Testis (tissue), 3 donors: ENCODE measurements around the gene RABGAP1L. TPM values are rescaled to one million over a fixed set of nuclear protein-coding genes. Genes with fewer than 3 reads are reported as not detected.

Experiments
- DNase-seq: peaks from one replicate; pipeline ENCODE4 v3.0.0-alpha.2; 2019
- H3K27ac ChIP-seq, 2 donors: fragments of 200-600 bp; sonication (generic); one replicate each; pipeline ENCODE4 v1.5.1; 2019
- H3K27me3 ChIP-seq: fragments of 200-600 bp; sonication (generic); one replicate; pipeline ENCODE4 v1.5.1; 2019
- H3K36me3 ChIP-seq: fragments of 200-600 bp; sonication (generic); one replicate; pipeline ENCODE4 v1.5.1; 2017; ENCODE audit warnings: low read depth; ENCODE audit errors: missing control alignments
- H3K4me1 ChIP-seq: fragments of 200-600 bp; sonication (generic); one replicate; pipeline ENCODE4 v1.5.1; 2019
- H3K4me3 ChIP-seq, 2 donors: fragments of 200-600 bp; sonication (generic); one replicate each; pipeline ENCODE4 v1.5.1; 2017 to 2019
- H3K9me3 ChIP-seq: fragments of 200-600 bp; sonication (generic); one replicate; pipeline ENCODE4 v1.5.1; 2017
- POLR2A ChIP-seq: fragments of 450-650 bp; IDR thresholded peaks from one replicate; pipeline ENCODE4 v1.6.1; 2017; ENCODE audit warnings: antibody characterized with exemption, mild to moderate bottlenecking, moderate library complexity
- WGBS, 2 donors: methylation state at CpG; one replicate each; pipeline ENCODE4 v1.1.5; 2018; 5-methylcytosine and 5-hydroxymethylcytosine counted together
- intact Hi-C: fragments of 100-400 bp; cut with DNase I; formaldehyde crosslinking; loops from one replicate; pipeline ENCODE4 v1.15.1; 2023; ENCODE audit warnings: low total_unique reads
- polyA plus RNA-seq: library from polyadenylated mRNA; stranded (reverse); fragments of 350-450 nt; fragmentation: Illumina TruSeq; extraction: RNeasy Lipid Tissue Mini Kit (QIAGEN cat#74804); gene quantifications from one replicate; pipeline ENCODE4 v1.2.3, GENCODE V29; 2014; ENCODE audit warnings: low read depth, low replicate concordance; ENCODE audit not compliant: insufficient read depth
- total RNA-seq, 2 donors: library from RNA; depleted of rRNA; stranded (reverse); fragments of >200 nt; gene quantifications; one replicate each; pipeline ENCODE4 v1.2.3, GENCODE V29; 2016
- TF ChIP-seq, protein P1 (sequence below), 3 experiments: fragments of 450-650 bp in 2 of 3; fragments of 200-600 bp in 1 of 3; sonication (generic) in 1 of 3; IDR thresholded peaks; one replicate each; pipeline ENCODE4 v1.5.1; 2016 to 2019; ENCODE audit warnings: antibody characterized with exemption in 3 of 3, mild to moderate bottlenecking in 2 of 3, moderate library complexity in 1 of 3

RABGAP1L gene
- total and polyA plus RNA-seq, 3 donors from 2014 or later = 40.5 to 53.1 (median 49.5) TPM

GRCh38 chr1:174398246-174398645 lies 238.9 kb downstream of the RABGAP1L start:
- H3K9me3 ChIP-seq = no peaks in the 10 kb centered on the region
- H3K4me3 ChIP-seq = no peak overlapping the region
- intact Hi-C loops = no loop called here
- no peaks in the 10 kb centered on the region for H3K27me3 ChIP-seq
- no peaks in the 10 kb centered on the region for H3K4me1 ChIP-seq
- no peaks in the 10 kb centered on the region for H3K36me3 ChIP-seq
- 92 to 98% methylated on average over 4 of the region's 4 CpGs for WGBS, 2 donors
- no peak for TF ChIP-seq POLR2A
- TF ChIP-seq, protein P1, sequence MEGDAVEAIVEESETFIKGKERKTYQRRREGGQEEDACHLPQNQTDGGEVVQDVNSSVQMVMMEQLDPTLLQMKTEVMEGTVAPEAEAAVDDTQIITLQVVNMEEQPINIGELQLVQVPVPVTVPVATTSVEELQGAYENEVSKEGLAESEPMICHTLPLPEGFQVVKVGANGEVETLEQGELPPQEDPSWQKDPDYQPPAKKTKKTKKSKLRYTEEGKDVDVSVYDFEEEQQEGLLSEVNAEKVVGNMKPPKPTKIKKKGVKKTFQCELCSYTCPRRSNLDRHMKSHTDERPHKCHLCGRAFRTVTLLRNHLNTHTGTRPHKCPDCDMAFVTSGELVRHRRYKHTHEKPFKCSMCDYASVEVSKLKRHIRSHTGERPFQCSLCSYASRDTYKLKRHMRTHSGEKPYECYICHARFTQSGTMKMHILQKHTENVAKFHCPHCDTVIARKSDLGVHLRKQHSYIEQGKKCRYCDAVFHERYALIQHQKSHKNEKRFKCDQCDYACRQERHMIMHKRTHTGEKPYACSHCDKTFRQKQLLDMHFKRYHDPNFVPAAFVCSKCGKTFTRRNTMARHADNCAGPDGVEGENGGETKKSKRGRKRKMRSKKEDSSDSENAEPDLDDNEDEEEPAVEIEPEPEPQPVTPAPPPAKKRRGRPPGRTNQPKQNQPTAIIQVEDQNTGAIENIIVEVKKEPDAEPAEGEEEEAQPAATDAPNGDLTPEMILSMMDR (IDR thresholded peaks at IDR 0.05) = no peak
- no peak for DNase-seq
- H3K27ac ChIP-seq = no peak overlapping the region

GRCh38 chr1:174399211-174399610 lies 239.9 kb downstream of the RABGAP1L start:
- Histone ChIP-seq H3K4me1 (no peaks in the 10 kb centered on the region), H3K27ac (no peak overlapping the region), H3K9me3 (no peaks in the 10 kb centered on the region), H3K27me3 (no peaks in the 10 kb centered on the region), H3K4me3 (no peak overlapping the region), H3K36me3 (no peaks in the 10 kb centered on the region)
- DNase-seq = no peak
- intact Hi-C loops = no loop called here
- 52 to 60% methylated on average over 1 of the region's 1 CpG for WGBS, 2 donors
- TF ChIP-seq, protein P1 (IDR thresholded peaks at IDR 0.05) = no peak
- TF ChIP-seq POLR2A = no peak

GRCh38 chr1:174401075-174401474 lies 241.8 kb downstream of the RABGAP1L start:
- TF ChIP-seq, protein P1 (IDR thresholded peaks at IDR 0.05) = no peak
- TF ChIP-seq POLR2A = no peak
- no peak for DNase-seq
- WGBS, 2 donors = 88 to 93% methylated on average over 4 of the region's 4 CpGs

DNA sequence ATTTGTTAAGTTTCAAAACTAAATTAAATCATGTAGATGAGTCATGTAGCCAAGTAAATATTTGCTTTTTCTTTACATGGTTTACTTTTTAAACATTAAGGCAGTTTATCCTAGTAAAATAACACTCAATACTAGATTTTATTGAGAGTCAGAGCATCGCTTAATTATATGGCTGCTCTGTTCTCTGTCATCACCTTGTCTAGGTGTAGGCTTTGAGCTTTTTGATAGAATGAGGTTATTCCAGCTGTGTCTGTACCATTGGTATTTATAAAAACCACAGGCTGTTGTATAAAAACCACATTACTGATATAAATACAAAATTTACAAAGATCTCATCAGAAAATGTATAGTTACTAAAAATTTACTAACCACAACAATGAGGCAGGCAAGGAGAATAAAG lies 245.9 kb downstream of the RABGAP1L start:
- no peaks in the 10 kb centered on the region for H3K9me3 ChIP-seq
- 96 to 100% methylated on average over 1 of the region's 1 CpG for WGBS, 2 donors

More at GRCh38 chr1:174401075-174401474, 241.8 kb downstream of the RABGAP1L start:
- intact Hi-C loops = no loop called here
- Histone ChIP-seq H3K4me3 (no peak overlapping the region), H3K9me3 (no peaks in the 10 kb centered on the region), H3K27me3 (no peaks in the 10 kb centered on the region), H3K27ac (no peak overlapping the region), H3K36me3 (no peaks in the 10 kb centered on the region), H3K4me1 (no peaks in the 10 kb centered on the region)

DNA sequence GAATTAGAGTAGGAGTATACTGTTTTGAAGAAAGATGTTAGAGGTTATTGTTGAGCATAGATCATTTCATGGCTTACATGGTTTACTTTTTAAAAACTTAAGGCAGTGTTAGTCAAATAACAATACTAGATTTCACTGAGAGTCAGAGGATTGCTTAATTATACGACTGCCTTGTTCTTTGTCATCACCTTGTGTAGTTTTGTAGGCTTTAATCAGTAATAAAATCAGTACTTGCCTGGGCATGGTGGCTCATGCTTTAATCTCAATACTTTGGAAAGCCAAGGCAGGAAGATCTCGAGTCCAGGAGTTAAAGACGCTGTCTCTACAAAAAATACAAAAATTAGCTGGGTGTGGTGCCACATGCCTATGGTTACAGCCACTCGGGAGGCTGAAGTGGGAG lies 247.1 kb downstream of the RABGAP1L start:
- WGBS, 2 donors = 91 to 95% methylated on average over 4 of the region's 4 CpGs
- H3K36me3 ChIP-seq = no peaks in the 10 kb centered on the region
- no peaks in the 10 kb centered on the region for H3K4me1 ChIP-seq
- intact Hi-C loops = no loop called here
- TF ChIP-seq POLR2A = no peak
- TF ChIP-seq, protein P1 (IDR thresholded peaks at IDR 0.05) = no peak
- H3K27me3 ChIP-seq = no peaks in the 10 kb centered on the region
- no peak overlapping the region for H3K27ac ChIP-seq
- no peak for DNase-seq
- H3K9me3 ChIP-seq = no peaks in the 10 kb centered on the region
- no peak overlapping the region for H3K4me3 ChIP-seq

More for the DNA sequence above, 245.9 kb downstream of the RABGAP1L start:
- intact Hi-C loops = no loop called here
- DNase-seq = no peak
- Histone ChIP-seq H3K4me3 (no peak overlapping the region), H3K27ac (no peak overlapping the region), H3K36me3 (no peaks in the 10 kb centered on the region), H3K4me1 (no peaks in the 10 kb centered on the region), H3K27me3 (no peaks in the 10 kb centered on the region)
- TF ChIP-seq, protein P1 (IDR thresholded peaks at IDR 0.05) = no peak
- TF ChIP-seq POLR2A = no peak
